ENCODE results near the gene SCN5A. TPM values are rescaled to one million over a fixed set of nuclear protein-coding genes. Genes with fewer than 3 reads are reported as not detected.

SCN5A gene
- total and polyA plus RNA-seq, 2 of the 13 experiments (the other 11 are each of a cell fraction or from before 2014, with no cell fraction given) = 0.22 TPM; not detected in 1

DNA sequence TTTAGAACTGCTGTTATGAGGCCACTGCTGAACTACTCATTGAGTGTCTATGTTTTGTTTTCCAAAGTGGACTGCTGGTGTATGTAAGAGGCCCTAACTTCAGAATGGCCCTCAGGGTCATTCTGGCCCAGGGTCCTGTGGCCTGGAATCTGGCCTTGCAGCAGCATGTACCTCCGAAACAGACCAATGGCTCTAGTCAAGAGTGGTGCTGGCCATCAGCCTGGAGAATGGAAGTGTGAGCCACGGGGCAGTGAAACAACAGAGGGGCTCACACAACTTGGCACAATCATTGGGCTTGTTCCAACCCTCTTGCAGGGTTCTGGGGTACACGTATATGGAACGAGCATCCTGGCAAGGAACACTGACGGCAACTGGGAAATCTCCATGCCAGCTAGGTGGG lies 40.5 kb downstream of the SCN5A start:
- Histone ChIP-seq H3K4me1 (ENCODE audit: insufficient read depth, low read length) (no peaks in the 10 kb centered on the region), H3K27ac (ENCODE audit: extremely low read length, insufficient read depth, low read length) (no peak overlapping the region), H3K36me3 (replicated peaks in 1 of 2; ENCODE audit: control insufficient read depth in 1 of 2, insufficient read depth in 2 of 2, low read length in 2 of 2) (no peaks in the 10 kb centered on the region), H3K79me2 (ENCODE audit: insufficient read depth, low read length) (no peaks in the 10 kb centered on the region), H2AFZ (ENCODE audit: low read length) (no peak overlapping the region), H3K27me3 (ENCODE audit: control insufficient read depth in 1 of 2, insufficient read depth in 2 of 2, low read length in 2 of 2) (peaks cover 10 to 84% of the 10 kb centered on the region in 2 experiments), H3K9me3 (ENCODE audit: low read length) (no peaks in the 10 kb centered on the region), H3K9ac (ENCODE audit: insufficient read depth, low read depth, low read length) (no peak overlapping the region), H4K20me1 (ENCODE audit: insufficient read depth, low read length) (0 out of 2 replicates have a peak, but pooled peaks cover 2% of the 10 kb centered on the region), H3K4me3 (replicated peaks in 1 of 3; ENCODE audit: insufficient read depth in 1 of 3, low read depth in 2 of 3, low read length in 3 of 3) (no peak overlapping the region), H3K4me2 (ENCODE audit: low read depth, low read length) (no peak overlapping the region)
- ChIA-PET POLR2A (no interaction called here), CTCF (ENCODE audit: low intra/inter-chr PET ratio, low total read pairs) (no interaction called here)
- ATAC-seq = no peak
- DNase-seq (ENCODE audit: low spot score) = no peak
- intact Hi-C loops (cut with micrococcal nuclease; ENCODE audit: unreplicated experiment) = no loop called here
- no peak for FAIRE-seq
- in situ Hi-C loops (cut with HindIII; ENCODE audit: extremely low pct_ligation_motif_present, low pct_unique_long_range_greater_than_20kb) = no loop called here
- no peak for TF ChIP-seq PHB2 (IDR thresholded peaks at IDR 0.05; ENCODE audit: partially characterized antibody)
- BruUV-seq (replicated peaks) = no TSS peak
- 0% methylated on average over 4 of the region's 5 CpGs for WGBS (ENCODE audit: low lambda C conversion rate)

DNA sequence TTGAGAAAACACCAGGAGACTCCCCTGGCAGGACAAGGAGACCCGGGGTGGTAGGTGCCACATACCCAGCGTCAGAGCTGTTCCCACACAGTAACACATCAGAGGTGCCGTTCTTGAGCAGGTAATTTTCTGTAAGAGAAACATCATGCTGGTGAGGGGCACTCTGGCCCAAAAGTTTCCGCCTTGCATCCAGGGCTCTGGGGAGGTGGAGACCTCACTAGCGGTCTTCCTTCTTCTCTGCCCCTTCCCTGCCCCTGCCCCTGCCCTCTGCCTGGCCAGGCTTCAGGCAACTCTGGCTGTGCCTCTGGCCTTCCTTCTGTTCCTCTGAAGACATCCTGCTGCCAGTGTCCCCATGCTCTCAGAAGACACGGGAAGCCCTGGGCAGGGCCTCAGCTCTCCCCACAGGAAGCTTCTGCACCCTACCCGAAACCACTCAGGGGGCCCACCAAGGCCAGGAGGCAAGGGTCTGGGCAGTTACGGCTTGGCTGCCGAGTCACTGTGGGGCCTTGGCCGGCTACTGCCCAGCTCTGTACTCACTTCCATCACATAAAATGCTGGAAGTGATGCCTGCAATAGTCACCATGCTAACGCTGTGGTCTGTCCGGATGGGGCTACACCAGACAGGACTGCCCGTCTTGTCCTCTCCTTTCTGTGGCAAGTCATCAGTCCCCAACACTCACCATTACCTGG lies 41.3 kb downstream of the SCN5A start:
- CTCF ChIA-PET (ENCODE audit: low intra/inter-chr PET ratio, low total read pairs) = no interaction called here
- DNase-seq (ENCODE audit: low spot score) (no peak), FAIRE-seq (no peak), ATAC-seq (no peak)
- POLR2A ChIA-PET = no interaction called here
- no peak overlapping the region for H3K4me2 ChIP-seq (ENCODE audit: low read depth, low read length)
- peaks cover 10 to 79% of the 10 kb centered on the region in 2 experiments for H3K27me3 ChIP-seq (ENCODE audit: control insufficient read depth in 1 of 2, insufficient read depth in 2 of 2, low read length in 2 of 2)
- no peak overlapping the region for H3K9ac ChIP-seq (ENCODE audit: insufficient read depth, low read depth, low read length)
- 10% methylated on average over 12 of the region's 13 CpGs for WGBS (ENCODE audit: low lambda C conversion rate)
- no peaks in the 10 kb centered on the region for H3K4me1 ChIP-seq (ENCODE audit: insufficient read depth, low read length)
- no peak overlapping the region for H2AFZ ChIP-seq (ENCODE audit: low read length)
- no peaks in the 10 kb centered on the region for H3K36me3 ChIP-seq (replicated peaks in 1 of 2; ENCODE audit: control insufficient read depth in 1 of 2, insufficient read depth in 2 of 2, low read length in 2 of 2)
- H3K4me3 ChIP-seq (replicated peaks in 1 of 3; ENCODE audit: insufficient read depth in 1 of 3, low read depth in 2 of 3, low read length in 3 of 3) = no peak overlapping the region
- no peaks in the 10 kb centered on the region for H3K9me3 ChIP-seq (ENCODE audit: low read length)
- BruUV-seq (replicated peaks) = no TSS peak
- no peaks in the 10 kb centered on the region for H3K79me2 ChIP-seq (ENCODE audit: insufficient read depth, low read length)
- in situ Hi-C loops (cut with HindIII; ENCODE audit: extremely low pct_ligation_motif_present, low pct_unique_long_range_greater_than_20kb) = no loop called here
- no peak overlapping the region for H3K27ac ChIP-seq (ENCODE audit: extremely low read length, insufficient read depth, low read length)
- H4K20me1 ChIP-seq (ENCODE audit: insufficient read depth, low read length) = 0 out of 2 replicates have a peak, but pooled peaks cover 2% of the 10 kb centered on the region
- intact Hi-C loops (cut with micrococcal nuclease; ENCODE audit: unreplicated experiment) = no loop called here
- TF ChIP-seq, protein P1, sequence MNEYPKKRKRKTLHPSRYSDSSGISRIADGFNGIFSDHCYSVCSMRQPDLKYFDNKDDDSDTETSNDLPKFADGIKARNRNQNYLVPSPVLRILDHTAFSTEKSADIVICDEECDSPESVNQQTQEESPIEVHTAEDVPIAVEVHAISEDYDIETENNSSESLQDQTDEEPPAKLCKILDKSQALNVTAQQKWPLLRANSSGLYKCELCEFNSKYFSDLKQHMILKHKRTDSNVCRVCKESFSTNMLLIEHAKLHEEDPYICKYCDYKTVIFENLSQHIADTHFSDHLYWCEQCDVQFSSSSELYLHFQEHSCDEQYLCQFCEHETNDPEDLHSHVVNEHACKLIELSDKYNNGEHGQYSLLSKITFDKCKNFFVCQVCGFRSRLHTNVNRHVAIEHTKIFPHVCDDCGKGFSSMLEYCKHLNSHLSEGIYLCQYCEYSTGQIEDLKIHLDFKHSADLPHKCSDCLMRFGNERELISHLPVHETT (CRISPR knock-in tag; conservative IDR thresholded peaks at IDR 0.05) = no peak
- TF ChIP-seq CEBPB (IDR thresholded peaks at IDR 0.05; ENCODE audit: borderline replicate concordance, low read depth, low read length) = no peak
- no peak for TF ChIP-seq ELF4 (CRISPR knock-in tag; IDR thresholded peaks at IDR 0.05; ENCODE audit: borderline replicate concordance)
- TF ChIP-seq, protein P2, sequence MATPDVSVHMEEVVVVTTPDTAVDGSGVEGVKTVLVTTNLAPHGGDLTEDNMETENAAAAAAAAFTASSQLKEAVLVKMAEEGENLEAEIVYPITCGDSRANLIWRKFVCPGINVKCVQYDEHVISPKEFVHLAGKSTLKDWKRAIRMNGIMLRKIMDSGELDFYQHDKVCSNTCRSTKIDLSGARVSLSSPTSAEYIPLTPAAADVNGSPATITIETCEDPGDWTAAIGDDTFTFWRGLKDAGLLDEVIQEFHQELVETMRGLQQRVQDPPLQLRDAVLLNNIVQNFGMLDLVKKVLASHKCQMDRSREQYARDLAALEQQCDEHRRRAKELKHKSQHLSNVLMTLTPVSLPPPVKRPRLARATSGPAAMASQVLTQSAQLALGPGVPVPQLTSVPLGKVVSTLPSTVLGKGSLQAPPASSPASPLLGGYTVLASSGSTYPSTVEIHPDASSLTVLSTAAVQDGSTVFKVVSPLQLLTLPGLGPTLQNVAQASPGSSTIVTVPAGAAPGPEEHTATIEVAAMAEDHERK (CRISPR knock-in tag; IDR thresholded peaks at IDR 0.05; ENCODE audit: low read depth) = no peak
- TF ChIP-seq, protein P3, sequence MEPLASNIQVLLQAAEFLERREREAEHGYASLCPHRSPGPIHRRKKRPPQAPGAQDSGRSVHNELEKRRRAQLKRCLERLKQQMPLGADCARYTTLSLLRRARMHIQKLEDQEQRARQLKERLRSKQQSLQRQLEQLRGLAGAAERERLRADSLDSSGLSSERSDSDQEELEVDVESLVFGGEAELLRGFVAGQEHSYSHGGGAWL (CRISPR knock-in tag; IDR thresholded peaks at IDR 0.05) = no peak
- no peak for TF ChIP-seq KDM5A (IDR thresholded peaks at IDR 0.05; ENCODE audit: borderline replicate concordance, low read length)
- no peak for TF ChIP-seq PHF20 (CRISPR knock-in tag; IDR thresholded peaks at IDR 0.05)
- no peak for TF ChIP-seq DPF2 (CRISPR knock-in tag; IDR thresholded peaks at IDR 0.05; ENCODE audit: borderline replicate concordance, low read depth)
- TF ChIP-seq CHD2 (IDR thresholded peaks at IDR 0.05; ENCODE audit: low read depth, low read length) = no peak
- no peak for TF ChIP-seq NFE2 (CRISPR knock-in tag; IDR thresholded peaks at IDR 0.05)
- no peak for TF ChIP-seq FOXP1 (IDR thresholded peaks at IDR 0.05)
- no peak for TF ChIP-seq FOXP1 (CRISPR knock-in tag; IDR thresholded peaks at IDR 0.05)
- TF ChIP-seq MBNL3 (CRISPR knock-in tag; conservative IDR thresholded peaks at IDR 0.05) = no peak
- no peak for TF ChIP-seq HNRNPUL1 (IDR thresholded peaks at IDR 0.05; ENCODE audit: low read depth, low read length)
- no peak for TF ChIP-seq STAT5B (CRISPR knock-in tag; IDR thresholded peaks at IDR 0.05)
- no peak for TF ChIP-seq ZFP36L2 (CRISPR knock-in tag; IDR thresholded peaks at IDR 0.05)
